B cell (primary cell): ENCODE data around the gene CUL1. TPM values are rescaled to one million over a fixed set of nuclear protein-coding genes. Genes with fewer than 3 reads are reported as not detected.

Experiments used
- ATAC-seq: fragments of 200-7000 bp; cut with Tn5 transposase; one replicate; pipeline ENCODE4 v1.10.0; 2021; ENCODE audit warnings: low read depth, mild to moderate bottlenecking, moderate number of reproducible peaks, moderate library complexity
- CTCF ChIA-PET: fragments of 350-600 bp; sonication (Branson Sonifier 250); formaldehyde crosslinking; loops from one replicate; lab custom pipeline; 2021; ENCODE audit warnings: antibody characterized with exemption, inconsistent platforms; lab: Charles Lee
- POLR2A ChIA-PET: fragments of 350-600 bp; sonication (Branson Sonifier 250); formaldehyde crosslinking; loops from one replicate; lab custom pipeline; 2021; ENCODE audit warnings: antibody characterized with exemption; lab: Charles Lee
- DNase-seq: peaks from one replicate; pipeline ENCODE4 v3.0.0; 2013
- H2AFZ ChIP-seq: 2 replicates; pipeline ENCODE4 v1.6.1; 2012; ENCODE audit warnings: mild to moderate bottlenecking, low read depth, low read length; ENCODE audit not compliant: insufficient read depth, poor library complexity, severe bottlenecking
- H3K27ac ChIP-seq, 2 donors: 1 replicate in 1 of 2; 2 replicates in 1 of 2; pipeline ENCODE4 v1.5.1; 2012 to 2013; ENCODE audit warnings: low read length in 2 of 2, mild to moderate bottlenecking in 2 of 2, moderate library complexity in 1 of 2
- H3K27me3 ChIP-seq, 4 experiments: fragments of 200-600 bp in 1 of 4; sonication (generic) in 1 of 4; replicated peaks in 1 of 4; 1 replicate in 2 of 4; 2 replicates in 2 of 4; pipeline versions ENCODE4 v1.6.1 to v1.7.0; 2013 to 2016; ENCODE audit warnings: low read length in 3 of 4, mild to moderate bottlenecking in 2 of 4, mixed read lengths in 1 of 4, moderate library complexity in 1 of 4; ENCODE audit not compliant: insufficient read depth in 4 of 4, control insufficient read depth in 3 of 4; ENCODE audit errors: control extremely low read depth in 1 of 4
- H3K36me3 ChIP-seq, 2 experiments: replicated peaks in 1 of 2; 1 replicate in 1 of 2; 2 replicates in 1 of 2; pipeline versions ENCODE4 v1.6.1 to v1.7.1; 2013; ENCODE audit warnings: low read length in 1 of 2; ENCODE audit not compliant: insufficient read depth in 2 of 2, control insufficient read depth in 1 of 2; ENCODE audit errors: control extremely low read depth in 1 of 2, extremely low read depth in 1 of 2
- H3K4me1 ChIP-seq, 2 donors: fragments of 200-600 bp in 1 of 2; sonication (generic) in 1 of 2; 1 replicate in 1 of 2; 2 replicates in 1 of 2; pipeline versions ENCODE4 v1.5.1 to v1.6.1; 2013 to 2017; ENCODE audit warnings: low read length in 2 of 2; ENCODE audit not compliant: control insufficient read depth in 2 of 2, insufficient read depth in 2 of 2
- H3K4me2 ChIP-seq: replicated peaks from 2 replicates; pipeline ENCODE3; 2012; ENCODE audit warnings: mild to moderate bottlenecking, low read depth, low read length; ENCODE audit not compliant: poor library complexity, severe bottlenecking
- H3K4me3 ChIP-seq, 5 experiments: fragments of 200-600 bp in 1 of 5; sonication (generic) in 1 of 5; 1 replicate in 3 of 5; 2 replicates in 2 of 5; pipeline versions ENCODE4 v1.5.1 to v1.7.0; 2011 to 2016; ENCODE audit warnings: low read length in 4 of 5, mild to moderate bottlenecking in 4 of 5, low read depth in 2 of 5, control low read depth in 1 of 5, moderate library complexity in 1 of 5; ENCODE audit not compliant: insufficient read depth in 1 of 5; ENCODE audit errors: control extremely low read depth in 1 of 5, extremely low read depth in 1 of 5
- H3K79me2 ChIP-seq: fragments of 200-600 bp; sonication (generic); one replicate; pipeline ENCODE4 v1.6.0; 2016; ENCODE audit warnings: low read length; ENCODE audit not compliant: control insufficient read depth, insufficient read depth
- H3K9ac ChIP-seq: fragments of 200-600 bp; sonication (generic); 2 replicates; pipeline ENCODE4 v1.6.1; 2017; ENCODE audit warnings: mild to moderate bottlenecking, low read length, moderate library complexity
- H3K9me3 ChIP-seq, 3 donors: one replicate each; pipeline versions ENCODE4 v1.6.1 to v1.7.1; 2013; ENCODE audit warnings: low read length in 2 of 3; ENCODE audit not compliant: control insufficient read depth in 2 of 3, insufficient read depth in 1 of 3; ENCODE audit errors: control extremely low read depth in 1 of 3
- H4K20me1 ChIP-seq: 2 replicates; pipeline ENCODE4 v1.6.0; 2012; ENCODE audit warnings: mild to moderate bottlenecking, low read length; ENCODE audit not compliant: insufficient read depth, control insufficient read depth, poor library complexity, severe bottlenecking
- H3K27ac Mint-ChIP-seq: one replicate; pipeline ENCODE4 v1.8.0; 2021; ENCODE audit warnings: mixed read lengths
- H3K27me3 Mint-ChIP-seq: one replicate; pipeline ENCODE4 v1.8.0; 2021; ENCODE audit warnings: mixed read lengths
- H3K4me1 Mint-ChIP-seq: one replicate; pipeline ENCODE4 v1.8.0; 2021; ENCODE audit warnings: mixed read lengths
- H3K4me3 Mint-ChIP-seq: one replicate; pipeline ENCODE4 v1.8.0; 2021; ENCODE audit warnings: mixed read lengths
- H3K9me3 Mint-ChIP-seq: one replicate; pipeline ENCODE4 v1.8.0; 2022; ENCODE audit warnings: mixed read lengths; ENCODE audit not compliant: insufficient read depth
- CTCF ChIP-seq: fragments of 200-600 bp; IDR thresholded peaks from one replicate; pipeline ENCODE4 v1.8.0; 2022; ENCODE audit warnings: antibody characterized with exemption, mild to moderate bottlenecking
- EZH2 ChIP-seq: IDR thresholded peaks from 2 replicates; pipeline ENCODE4 v1.6.1; 2012; ENCODE audit warnings: borderline replicate concordance, low read depth, mild to moderate bottlenecking, moderate library complexity, low read length; ENCODE audit not compliant: insufficient read depth, poor library complexity, severe bottlenecking
- WGBS: methylation state at CpG from one replicate; pipeline ENCODE4 v1.1.5; 2013; ENCODE audit warnings: missing lambda C conversion rate; ENCODE audit not compliant: insufficient coverage; 5-methylcytosine and 5-hydroxymethylcytosine counted together
- intact Hi-C: fragments of 100-400 bp; cut with micrococcal nuclease; formaldehyde crosslinking; loops from one replicate; pipeline ENCODE4 v1.10.0; 2022
- polyA plus RNA-seq: library from polyadenylated mRNA; depleted of rRNA; stranded (reverse); fragments of >200 nt; gene quantifications from 2 replicates; pipeline ENCODE4 v1.2.3, GENCODE V29; 2012
- total RNA-seq, 2 donors: library from RNA; stranded (reverse); fragments of 120-200 nt in 1 of 2; gene quantifications; 1 replicate in 1 of 2; 2 replicates in 1 of 2; pipeline versions ENCODE4 v1.2.3 to v1.2.4, GENCODE V29; 2013 to 2022

Gene CUL1
- total and polyA plus RNA-seq, 2 donors (not counting 1 experiment from before 2014, with no cell fraction given), result 26.9 to 51.1 TPM

GRCh38 chr7:148650232-148650858 lies 48.4 kb upstream of the CUL1 start:
- no peak for ATAC-seq
- H3K27ac Mint-ChIP-seq, result no peak overlapping the region
- no peak overlapping the region for H2AFZ ChIP-seq
- no peaks in the 10 kb centered on the region for H3K4me1 Mint-ChIP-seq
- no peak for TF ChIP-seq CTCF
- TF ChIP-seq EZH2, result no peak
- H3K4me3 ChIP-seq, result no peak overlapping the region
- H3K9ac ChIP-seq, result no peak overlapping the region
- peaks cover 7% of the 10 kb centered on the region for H3K27me3 Mint-ChIP-seq
- WGBS, result 67% methylated on average over 1 of the region's 4 CpGs
- H3K4me2 ChIP-seq, result no peak overlapping the region
- no peak for DNase-seq
- H3K79me2 ChIP-seq, result no peaks in the 10 kb centered on the region
- H4K20me1 ChIP-seq, result no peaks in the 10 kb centered on the region
- H3K9me3 ChIP-seq, result no peaks in the 10 kb centered on the region
- POLR2A ChIA-PET, result no interaction called here
- H3K9me3 Mint-ChIP-seq, result no peaks in the 10 kb centered on the region
- H3K27me3 ChIP-seq, result peaks cover 0 to 5% (median 0%) of the 10 kb centered on the region in 4 experiments
- H3K27ac ChIP-seq, result no peak overlapping the region
- no peaks in the 10 kb centered on the region for H3K4me1 ChIP-seq
- CTCF ChIA-PET, result no interaction called here
- intact Hi-C loops, result no loop called here
- no peaks in the 10 kb centered on the region for H3K36me3 ChIP-seq
- H3K4me3 Mint-ChIP-seq, result no peak overlapping the region

GRCh38 chr7:148652773-148653172 lies 45.9 kb upstream of the CUL1 start:
- ChIA-PET POLR2A (no interaction called here), CTCF (no interaction called here)
- Histone ChIP-seq H3K79me2 (no peaks in the 10 kb centered on the region), H3K4me3 (no peak overlapping the region), H4K20me1 (no peaks in the 10 kb centered on the region), H2AFZ (no peak overlapping the region), H3K9ac (no peak overlapping the region), H3K36me3 (no peaks in the 10 kb centered on the region), H3K27ac (no peak overlapping the region), H3K4me2 (no peak overlapping the region), H3K9me3 (no peaks in the 10 kb centered on the region), H3K4me1 (no peaks in the 10 kb centered on the region), H3K27me3 (no peaks in the 10 kb centered on the region)
- no peak overlapping the region for H3K27ac Mint-ChIP-seq
- DNase-seq (no peak), ATAC-seq (no peak)
- no peak overlapping the region for H3K4me3 Mint-ChIP-seq
- H3K4me1 Mint-ChIP-seq, result no peaks in the 10 kb centered on the region
- TF ChIP-seq EZH2 (no peak), CTCF (no peak)
- no peaks in the 10 kb centered on the region for H3K27me3 Mint-ChIP-seq
- intact Hi-C loops, result no loop called here
- H3K9me3 Mint-ChIP-seq, result no peaks in the 10 kb centered on the region
